GM21576 (cell line): Measurements from ENCODE around the gene SPPL2B.
"Not testable (repeated sequence)": the region's sequence is repeated elsewhere in the genome, so short reads cannot be mapped to it uniquely, and the experiment has no call there.

Experiments
- ATAC-seq: cut with Tn5 transposase; IDR thresholded peaks from one replicate; pipeline ENCODE4 v1.9.1; 2021; ENCODE audit warnings: mild to moderate bottlenecking, moderate library complexity; ENCODE audit not compliant: unreplicated experiment

Gene SPPL2B

DNA sequence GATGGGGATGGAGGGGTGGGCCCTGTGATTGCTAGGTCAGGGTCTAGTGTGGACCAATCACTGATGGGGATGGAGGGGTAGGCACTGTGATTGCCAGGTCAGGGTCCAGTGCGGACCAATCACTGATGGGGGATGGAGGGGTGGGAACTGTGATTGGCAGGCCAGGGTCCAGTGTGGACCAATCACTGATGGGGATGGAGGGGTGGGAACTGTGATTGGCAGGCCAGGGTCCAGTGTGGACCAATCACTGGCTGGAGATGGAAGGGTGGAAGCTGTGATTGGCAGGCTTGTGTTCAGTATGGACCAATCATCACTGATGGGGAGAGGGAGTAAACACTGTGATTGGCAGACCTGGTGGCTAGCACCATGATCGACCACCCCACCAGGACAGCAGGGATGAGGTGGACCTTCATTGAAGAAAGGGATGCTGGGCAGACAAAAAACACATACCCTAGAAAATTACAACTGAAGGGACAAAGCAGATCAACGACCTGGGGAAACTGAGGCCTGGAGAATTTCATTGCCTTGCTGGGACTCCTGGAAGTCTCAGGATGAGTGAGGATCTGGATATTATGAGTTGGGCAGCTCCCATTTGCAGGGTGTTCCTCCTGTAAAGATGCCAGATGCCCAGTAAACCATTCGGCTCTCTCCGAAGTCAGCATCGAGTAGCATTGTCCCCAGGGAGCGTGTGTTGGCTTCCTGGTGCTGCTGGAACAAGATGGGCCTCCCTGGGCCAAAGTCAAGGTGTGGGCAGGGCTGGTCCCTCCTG lies 47.1 kb downstream of the SPPL2B start:
- no peak for ATAC-seq

- no peak for ATAC-seq
Measured at GRCh38 chr19:2376784-2377519, 48.5 kb downstream of the SPPL2B start.

- no peak for ATAC-seq
Measured at GRCh38 chr19:2380567-2380966, 52.1 kb downstream of the SPPL2B start.

DNA sequence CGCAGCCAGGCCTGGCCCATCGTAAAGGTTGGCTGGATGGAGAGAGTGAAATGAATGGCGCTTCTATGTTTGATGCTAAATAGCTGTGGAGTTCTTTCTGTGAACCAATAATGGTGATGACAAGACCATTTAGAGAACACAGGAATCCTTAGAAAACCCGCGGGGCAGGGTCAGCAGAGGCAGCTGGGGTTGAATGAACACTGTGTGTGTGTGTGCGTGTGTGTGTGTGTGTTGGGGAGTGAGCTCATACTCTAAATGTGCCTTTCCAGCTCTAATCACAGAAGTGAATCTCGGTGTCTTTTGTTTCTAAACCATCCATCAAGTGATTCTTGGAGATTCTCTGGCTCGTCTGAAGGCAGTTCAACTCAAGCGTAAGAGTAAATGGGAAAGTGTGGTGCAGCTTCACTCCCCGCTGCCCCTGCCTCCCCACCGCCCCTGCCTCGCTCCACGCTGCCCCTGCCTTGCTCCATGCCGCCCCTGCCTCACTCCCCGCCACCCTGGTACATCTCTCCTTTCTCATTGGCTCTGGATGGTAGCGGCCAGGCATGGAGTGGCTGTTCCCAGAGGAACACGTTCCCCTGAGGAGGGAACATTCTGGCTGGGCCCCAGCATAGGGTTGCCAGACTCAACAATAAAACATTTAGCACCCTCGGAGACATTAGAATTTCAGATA lies 52.8 kb downstream of the SPPL2B start:
- no peak for ATAC-seq

DNA sequence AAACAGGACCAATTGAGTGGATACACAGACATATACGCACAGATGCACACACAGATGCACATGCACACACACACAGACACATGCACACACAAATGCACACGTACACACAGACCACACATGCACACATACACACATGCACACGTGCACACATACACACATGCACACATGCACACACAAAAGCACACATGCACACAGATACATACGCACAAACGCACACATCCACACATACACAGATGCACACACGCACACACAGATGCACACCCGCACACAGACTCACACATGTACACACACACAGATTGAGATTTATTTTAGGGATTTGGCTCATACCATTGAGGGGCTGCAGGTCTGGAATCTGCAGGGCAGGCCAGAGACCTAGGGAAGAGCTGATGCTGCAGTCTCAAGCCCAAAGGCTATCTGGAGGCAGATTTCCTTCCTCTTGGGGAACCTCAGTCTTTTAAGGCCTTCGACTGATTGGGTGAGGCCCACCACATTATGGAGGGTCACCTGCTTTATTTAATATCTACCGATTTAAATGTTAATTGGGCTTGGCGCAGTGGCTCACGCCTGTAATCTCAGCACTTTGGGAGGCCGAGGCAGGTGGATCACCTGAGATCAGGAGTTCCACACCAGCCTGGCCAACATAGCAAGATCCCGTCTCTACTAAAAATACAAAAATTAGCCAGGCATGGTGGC lies 54.2 kb downstream of the SPPL2B start:
- no peak for ATAC-seq

DNA sequence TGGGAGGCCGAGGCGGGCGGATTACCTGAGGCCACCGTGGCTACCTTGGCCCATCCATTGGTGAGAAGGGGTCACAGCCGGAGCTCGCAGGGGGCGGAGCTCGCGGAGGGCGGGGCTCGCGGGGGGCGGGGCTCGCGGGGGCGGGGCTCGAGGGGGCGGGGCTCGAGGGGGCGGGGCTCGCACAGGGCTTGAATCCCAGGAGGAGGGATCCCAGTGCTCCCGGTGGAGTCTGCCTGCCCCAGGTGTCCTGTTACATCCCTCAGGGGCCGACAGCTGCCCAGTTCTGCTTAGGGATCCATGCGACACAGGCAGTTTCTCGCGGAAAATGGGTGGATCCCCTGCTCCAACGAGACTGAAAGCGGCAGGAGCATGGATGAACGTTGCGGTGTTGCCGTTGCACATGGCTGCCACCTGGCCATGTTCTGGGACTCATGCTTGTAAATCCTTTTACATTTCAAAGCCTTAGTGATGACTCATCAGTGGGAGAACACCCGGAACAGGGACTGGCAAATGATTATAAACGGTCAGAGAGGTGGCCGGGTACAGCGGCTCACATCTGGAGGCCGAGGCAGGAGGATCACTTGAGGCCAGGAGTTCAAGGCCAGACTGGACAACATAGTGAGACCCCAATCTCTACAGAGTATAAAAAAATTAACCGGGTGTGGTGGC lies 56.7 kb downstream of the SPPL2B start:
- ATAC-seq = no peak

- ATAC-seq = no peak
Measured at GRCh38 chr19:2387367-2388288, 59.1 kb downstream of the SPPL2B start.

DNA sequence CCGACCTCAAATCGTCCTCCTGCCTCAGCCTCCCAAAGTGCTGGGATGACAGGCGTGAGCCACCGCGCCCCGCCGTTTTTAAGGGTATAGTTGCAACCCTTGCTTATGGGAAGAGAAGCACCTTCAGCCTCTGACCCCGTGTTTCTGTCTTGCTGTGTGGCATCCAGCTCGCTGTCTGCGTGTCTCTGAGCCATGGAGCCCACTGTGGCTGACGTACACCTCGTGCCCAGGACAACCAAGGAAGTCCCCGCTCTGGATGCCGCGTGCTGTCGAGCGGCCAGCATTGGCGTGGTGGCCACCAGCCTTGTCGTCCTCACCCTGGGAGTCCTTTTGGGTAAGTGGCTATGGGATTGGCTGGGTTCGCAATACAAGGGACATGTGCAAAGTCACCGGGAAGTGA lies 61.1 kb downstream of the SPPL2B start:
- no peak for ATAC-seq

DNA sequence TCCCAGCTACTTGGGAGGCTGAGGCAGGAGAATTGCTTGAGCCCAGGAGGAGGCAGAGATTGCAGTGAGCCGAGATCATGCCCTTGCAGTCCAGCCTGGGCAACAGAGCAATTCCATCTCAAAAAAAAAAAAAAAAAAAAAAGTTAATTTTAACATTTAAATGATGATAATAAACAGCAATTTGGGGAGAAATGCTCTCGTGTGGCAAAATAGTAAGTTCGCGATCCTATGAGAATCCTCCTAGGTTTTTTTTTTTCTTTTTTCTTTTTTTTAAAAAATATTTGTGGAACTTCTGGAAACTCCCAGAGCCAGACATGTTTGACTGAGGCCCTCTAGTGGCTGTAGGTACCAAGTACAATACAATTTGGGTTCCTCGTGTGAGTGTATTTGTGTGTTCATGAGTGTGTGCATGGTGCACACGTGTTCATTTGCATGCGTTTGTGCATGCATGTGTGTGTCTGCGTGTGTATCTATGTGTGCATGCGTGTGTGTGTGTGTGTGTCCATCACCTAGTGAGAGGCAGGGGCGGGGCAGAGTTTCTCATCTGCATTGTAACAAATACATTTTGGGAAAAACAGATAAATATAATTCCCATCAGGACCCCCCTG lies 62.7 kb downstream of the SPPL2B start:
- ATAC-seq = no peak

DNA sequence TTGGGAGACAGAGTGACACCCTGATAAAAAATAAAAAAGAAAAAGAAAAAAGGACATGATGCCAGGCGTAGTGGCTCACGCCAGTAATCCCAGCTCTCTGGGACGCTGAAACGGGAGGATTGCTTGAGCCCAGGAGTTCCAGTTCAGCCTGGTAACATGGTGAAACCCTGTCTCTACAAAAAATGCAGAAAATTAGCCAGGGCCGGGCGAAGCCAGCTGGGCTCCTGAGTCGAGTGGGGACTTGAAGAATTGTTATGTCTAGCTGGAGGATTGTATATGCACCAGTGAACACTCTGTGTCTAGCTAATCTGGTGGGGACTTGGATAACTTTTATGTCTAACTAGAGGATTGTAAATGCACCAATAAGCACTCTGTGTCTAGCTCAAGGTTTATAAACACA lies 63.9 kb downstream of the SPPL2B start:
- no peak for ATAC-seq

GRCh38 chr19:2392899-2393298 lies 64.4 kb downstream of the SPPL2B start:
- not testable (repeated sequence) for ATAC-seq

GRCh38 chr19:2394054-2394441 lies 65.6 kb downstream of the SPPL2B start:
- ATAC-seq = no peak

GRCh38 chr19:2394442-2395292 lies 66.2 kb downstream of the SPPL2B start:
- ATAC-seq = no peak

GRCh38 chr19:2395293-2395829 lies 66.9 kb downstream of the SPPL2B start:
- not testable (repeated sequence) for ATAC-seq

GRCh38 chr19:2397173-2397572 lies 68.7 kb downstream of the SPPL2B start:
- not testable (repeated sequence) for ATAC-seq

- ATAC-seq = no peak
Measured at GRCh38 chr19:2398735-2399305, 70.3 kb downstream of the SPPL2B start.

DNA sequence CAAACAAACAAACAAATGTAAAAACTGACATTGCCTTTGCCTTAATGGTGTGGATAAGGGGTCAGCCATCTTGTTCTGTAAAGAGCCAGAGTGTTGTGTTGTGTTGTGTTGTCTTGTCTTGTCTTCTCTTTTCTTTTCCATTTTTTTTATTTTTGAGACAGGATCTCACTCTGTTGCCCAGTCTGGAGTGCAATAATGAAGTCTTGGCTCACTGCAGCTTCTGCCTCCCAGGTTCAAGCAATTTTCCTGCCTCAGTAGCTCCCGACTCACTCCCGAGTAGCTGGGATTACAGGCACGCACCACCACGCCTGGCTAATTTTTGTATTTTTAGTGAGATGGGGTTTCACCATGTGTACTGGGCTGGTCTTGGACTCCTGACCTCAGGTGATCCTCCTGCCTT lies 71.1 kb downstream of the SPPL2B start:
- no peak for ATAC-seq
